Fibroblast of lung (primary cell): ENCODE data around the gene KIRREL3.

ENCODE experiments used
- CTCF ChIP-seq, 2 donors: IDR thresholded peaks in 1 of 2; conservative IDR thresholded peaks in 1 of 2; 1 replicate in 1 of 2; 2 replicates in 1 of 2; pipeline ENCODE4 v1.5.1; 2011 to 2012; ENCODE audit warnings: low read length in 2 of 2, control low read depth in 1 of 2, inconsistent platforms in 1 of 2, low read depth in 1 of 2, mild to moderate bottlenecking in 1 of 2
- EZH2 ChIP-seq: IDR thresholded peaks from 2 replicates; pipeline ENCODE4 v1.5.1; 2012; ENCODE audit warnings: low read length, control low read depth, mild to moderate bottlenecking; ENCODE audit errors: missing control alignments

GRCh38 chr11:126578426-126578825 is 422.1 kb downstream of the KIRREL3 start:
- TF ChIP-seq CTCF (conservative IDR thresholded peaks at IDR 0.05 in 1 of 2, IDR thresholded peaks at IDR 0.05 in 1 of 2; ENCODE audit: low read depth in 1 of 2, low read length in 2 of 2) (no peak), EZH2 (no peak)
